ENCODE measurements around the gene SCP2. TPM values are rescaled to one million over a fixed set of nuclear protein-coding genes. Genes with fewer than 3 reads are reported as not detected.

The SCP2 gene
- total RNA-seq, 2 experiments from 2014 or later: 91.0 to 99.9 TPM

DNA sequence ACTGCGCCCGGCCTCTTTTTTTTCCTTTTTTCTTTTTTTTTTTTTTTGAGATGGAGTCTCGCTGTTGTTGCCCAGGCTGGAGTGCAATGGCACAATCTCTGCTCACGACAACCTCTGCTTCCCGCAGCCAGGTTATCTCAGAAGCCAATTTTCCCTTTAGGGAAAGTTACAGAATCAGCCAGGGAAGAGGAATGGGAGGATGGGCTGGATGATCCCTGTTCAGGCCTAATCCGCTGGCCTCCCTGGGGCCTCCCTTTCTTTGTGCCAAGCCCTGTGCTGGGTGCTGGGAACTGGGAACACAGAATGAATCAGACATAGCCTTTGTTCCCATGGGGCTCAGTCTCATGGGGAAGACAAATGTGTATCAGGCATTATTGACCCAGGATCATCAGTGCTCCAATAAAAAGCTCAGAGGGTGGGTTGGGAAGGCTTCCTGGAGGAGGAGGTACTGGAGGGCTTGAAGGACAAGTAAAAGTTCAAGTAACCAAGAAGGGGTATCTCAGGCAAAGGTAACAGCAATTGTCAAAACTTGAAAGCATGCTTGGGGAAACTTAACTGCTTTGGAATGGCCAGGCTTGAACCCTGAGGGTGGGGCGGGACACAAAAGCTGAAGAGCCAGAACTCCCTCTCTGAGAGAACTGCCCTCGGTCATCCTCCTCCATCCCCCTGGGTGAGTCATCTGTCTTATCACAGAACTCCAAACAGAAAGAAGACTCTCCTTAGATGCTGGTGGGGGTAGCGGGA, 19.8 kb upstream of the SCP2 start:
- ChIA-PET CTCF (interaction anchor here (2.0 kb wide), 1 partner anchor 11 kb away, joined by 4 read pairs; no protein-coding TSS in a partner anchor), POLR2A (no interaction called here)
- Mint-ChIP-seq H3K27ac (no peak overlapping the region), H3K4me1 (no peaks in the 10 kb centered on the region), H3K4me3 (no peak overlapping the region), H3K36me3 (ENCODE audit: low read depth) (no peaks in the 10 kb centered on the region), H3K27me3 (no peaks in the 10 kb centered on the region), H3K9me3 (no peaks in the 10 kb centered on the region)
- no peak for DNase-seq

DNA sequence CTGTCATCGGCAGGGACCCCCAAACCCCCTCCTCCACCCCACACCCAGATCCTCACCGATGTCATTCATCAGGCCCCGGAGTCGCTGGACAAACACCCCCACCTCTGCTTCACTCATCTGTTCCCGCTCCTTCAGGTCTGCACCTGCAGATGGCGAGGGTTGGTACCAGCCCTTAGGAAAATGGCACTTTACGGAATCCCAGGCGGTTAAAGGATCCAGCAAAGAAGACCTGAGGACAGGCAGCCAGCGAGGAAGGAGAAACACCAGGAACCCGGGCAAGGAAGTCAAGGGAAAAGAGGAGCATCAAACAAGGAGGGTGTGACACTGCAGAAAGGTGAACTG, 19.3 kb upstream of the SCP2 start:
- POLR2A ChIA-PET: no interaction called here
- H3K27ac Mint-ChIP-seq: no peak overlapping the region
- DNase-seq: no peak
- no peaks in the 10 kb centered on the region for H3K36me3 Mint-ChIP-seq (ENCODE audit: low read depth)
- H3K4me1 Mint-ChIP-seq: no peaks in the 10 kb centered on the region
- no peaks in the 10 kb centered on the region for H3K9me3 Mint-ChIP-seq
- H3K4me3 Mint-ChIP-seq: no peak overlapping the region
- no peaks in the 10 kb centered on the region for H3K27me3 Mint-ChIP-seq
- CTCF ChIA-PET: no interaction called here

DNA sequence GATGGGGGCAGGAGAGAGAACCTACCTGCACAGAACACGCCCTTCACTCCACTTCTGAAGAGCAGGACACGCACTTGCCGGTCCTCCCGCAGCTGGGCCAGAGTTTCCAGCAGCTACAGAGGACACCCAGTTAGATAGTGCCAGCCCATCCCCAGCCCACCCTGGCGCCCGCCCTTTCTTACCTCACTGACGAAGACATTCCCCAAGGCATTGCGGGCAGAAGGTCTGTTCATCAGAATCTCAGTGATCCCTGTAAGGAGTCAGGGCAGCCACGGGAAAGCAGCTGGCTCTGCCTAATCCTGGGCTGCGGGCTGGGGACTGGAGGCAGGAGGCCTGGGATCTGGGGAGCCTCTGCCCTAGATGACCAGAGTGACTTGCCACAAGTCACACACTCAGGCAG, 15.5 kb upstream of the SCP2 start:
- Mint-ChIP-seq H3K4me1 (no peaks in the 10 kb centered on the region), H3K36me3 (ENCODE audit: low read depth) (no peaks in the 10 kb centered on the region), H3K27ac (no peak overlapping the region), H3K4me3 (no peak overlapping the region), H3K9me3 (no peaks in the 10 kb centered on the region), H3K27me3 (no peaks in the 10 kb centered on the region)
- no peak for DNase-seq
- CTCF ChIA-PET: no interaction called here
- POLR2A ChIA-PET: interaction anchor here (0.6 kb wide), 1 partner anchor 110 kb away, joined by 3 read pairs; no protein-coding TSS in a partner anchor

DNA sequence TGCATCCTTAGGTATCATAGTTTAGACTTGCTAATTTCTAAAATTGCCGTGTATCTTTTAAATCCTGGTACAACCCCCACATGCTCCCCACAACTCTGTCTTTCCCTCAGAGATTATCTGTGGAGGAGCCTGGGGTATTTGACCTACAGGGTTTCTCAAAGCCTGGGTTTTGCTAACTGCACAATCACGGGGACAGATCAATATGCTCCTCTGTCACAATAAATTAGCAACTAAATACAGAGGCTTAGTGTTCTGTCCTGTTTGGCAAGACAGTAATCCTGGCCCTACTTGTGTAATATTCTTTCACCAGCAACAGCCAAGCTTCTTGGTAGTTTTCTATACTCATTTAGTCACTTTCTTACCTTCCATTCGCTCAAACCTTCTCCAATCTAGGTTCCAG, 14.1 kb upstream of the SCP2 start:
- ChIA-PET CTCF (no interaction called here), POLR2A (no interaction called here)
- no peaks in the 10 kb centered on the region for H3K36me3 Mint-ChIP-seq (ENCODE audit: low read depth)
- H3K4me3 Mint-ChIP-seq: no peak overlapping the region
- H3K27ac Mint-ChIP-seq: no peak overlapping the region
- no peaks in the 10 kb centered on the region for H3K27me3 Mint-ChIP-seq
- H3K9me3 Mint-ChIP-seq: no peaks in the 10 kb centered on the region
- no peaks in the 10 kb centered on the region for H3K4me1 Mint-ChIP-seq
- DNase-seq: no peak

DNA sequence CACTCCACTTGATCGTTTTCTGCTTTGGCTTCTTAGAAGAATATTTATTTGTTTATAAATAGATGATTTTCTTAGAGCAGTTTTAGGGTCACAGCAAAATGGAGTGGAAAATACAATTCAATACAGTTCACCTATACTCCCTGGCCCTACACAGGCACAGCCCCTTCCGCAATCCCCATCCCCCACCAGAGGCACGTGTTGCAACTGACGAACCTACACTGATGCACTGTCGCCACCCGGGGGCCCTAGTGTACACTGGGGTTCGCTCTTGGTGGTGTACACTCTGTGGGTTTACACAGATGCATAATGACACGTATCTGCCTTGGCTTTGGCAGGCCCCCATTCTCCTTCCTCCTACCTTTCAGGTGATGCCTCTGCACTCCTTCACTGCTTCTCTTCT, 13.5 kb upstream of the SCP2 start:
- Mint-ChIP-seq H3K27ac (no peak overlapping the region), H3K27me3 (no peaks in the 10 kb centered on the region), H3K4me1 (no peaks in the 10 kb centered on the region), H3K36me3 (ENCODE audit: low read depth) (no peaks in the 10 kb centered on the region), H3K4me3 (no peak overlapping the region), H3K9me3 (no peaks in the 10 kb centered on the region)
- DNase-seq: no peak
- ChIA-PET POLR2A (no interaction called here), CTCF (no interaction called here)

DNA sequence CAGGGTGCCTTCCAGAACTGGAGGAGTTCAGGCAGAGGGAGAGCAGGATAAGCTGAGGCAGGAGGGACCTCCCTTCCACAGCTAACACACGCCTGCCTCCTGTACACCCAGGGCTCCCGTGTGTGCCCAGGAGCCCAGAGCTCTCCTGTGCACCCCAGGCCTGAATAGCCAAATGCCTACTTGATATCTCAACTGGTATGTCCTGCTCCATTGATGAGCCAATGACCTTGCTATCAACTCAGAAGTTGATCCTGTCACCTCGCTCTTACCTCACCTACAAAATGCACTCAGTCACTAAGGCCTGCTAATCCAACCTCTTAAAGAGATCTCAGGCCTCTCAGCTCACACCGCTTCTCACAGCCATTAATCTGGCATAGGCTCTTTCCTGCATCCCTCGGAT, 12.6 kb upstream of the SCP2 start:
- CTCF ChIA-PET: no interaction called here
- Mint-ChIP-seq H3K27me3 (no peaks in the 10 kb centered on the region), H3K36me3 (ENCODE audit: low read depth) (no peaks in the 10 kb centered on the region), H3K4me3 (no peak overlapping the region), H3K9me3 (no peaks in the 10 kb centered on the region), H3K27ac (no peak overlapping the region), H3K4me1 (peaks cover 3% of the 10 kb centered on the region)
- no peak for DNase-seq
- POLR2A ChIA-PET: no interaction called here

DNA sequence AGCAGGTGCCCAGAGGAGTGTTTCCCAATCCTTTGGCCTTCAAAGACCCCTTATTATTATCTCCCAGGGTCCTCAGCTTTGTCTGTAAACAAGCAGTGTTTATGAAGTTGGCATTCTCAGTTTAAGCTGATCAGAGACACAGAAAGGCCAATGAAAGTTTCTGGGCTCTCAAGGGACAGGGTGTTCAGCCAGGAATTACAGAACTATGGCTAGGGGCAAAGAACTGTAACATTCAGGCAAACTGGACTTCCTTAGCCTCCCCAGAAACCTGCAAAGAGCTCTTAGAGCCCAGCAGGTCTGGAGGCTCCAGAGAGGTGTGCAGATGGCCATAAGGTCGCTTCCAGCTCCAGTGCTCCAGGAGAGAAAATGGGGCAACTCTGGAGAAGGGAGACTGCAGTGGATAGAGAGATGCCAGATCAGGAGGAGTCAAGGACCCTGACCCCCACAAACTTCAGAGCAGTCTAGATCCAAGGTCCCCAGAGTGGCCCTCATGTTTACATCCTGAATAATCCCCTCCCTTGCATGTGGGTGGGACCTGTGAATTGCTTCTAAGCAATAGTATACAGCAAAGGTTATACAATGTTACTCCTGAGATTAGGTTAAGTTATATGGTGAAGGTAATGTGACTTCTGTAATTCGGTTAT, 11.7 kb upstream of the SCP2 start:
- Mint-ChIP-seq H3K9me3 (no peaks in the 10 kb centered on the region), H3K27me3 (no peaks in the 10 kb centered on the region), H3K27ac (no peak overlapping the region), H3K4me1 (peaks cover 12% of the 10 kb centered on the region), H3K4me3 (no peak overlapping the region), H3K36me3 (ENCODE audit: low read depth) (no peaks in the 10 kb centered on the region)
- POLR2A ChIA-PET: no interaction called here
- DNase-seq: no peak
- CTCF ChIA-PET: no interaction called here

DNA sequence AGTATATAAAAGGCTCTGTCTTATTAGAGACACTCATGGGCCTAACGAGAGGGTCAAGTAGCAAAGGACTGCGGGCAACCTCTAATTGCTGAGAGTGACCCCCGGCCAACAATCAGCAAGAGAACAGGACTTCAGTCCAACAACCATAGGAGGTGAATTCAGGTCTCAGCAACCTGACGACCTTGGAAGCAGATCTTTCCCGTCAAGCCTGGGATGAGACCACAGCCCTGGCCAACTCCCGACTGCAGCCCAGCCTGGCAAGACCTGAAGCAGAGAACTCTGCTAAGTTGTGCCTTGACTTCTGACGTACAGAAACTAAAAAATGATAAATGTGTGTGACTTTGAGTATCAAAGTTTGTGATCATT, 11.2 kb upstream of the SCP2 start:
- Mint-ChIP-seq H3K36me3 (ENCODE audit: low read depth) (no peaks in the 10 kb centered on the region), H3K4me3 (no peak overlapping the region), H3K9me3 (no peaks in the 10 kb centered on the region), H3K27ac (no peak overlapping the region), H3K27me3 (no peaks in the 10 kb centered on the region), H3K4me1 (peaks cover 17% of the 10 kb centered on the region)
- DNase-seq: no peak
- CTCF ChIA-PET: no interaction called here
- POLR2A ChIA-PET: no interaction called here

DNA sequence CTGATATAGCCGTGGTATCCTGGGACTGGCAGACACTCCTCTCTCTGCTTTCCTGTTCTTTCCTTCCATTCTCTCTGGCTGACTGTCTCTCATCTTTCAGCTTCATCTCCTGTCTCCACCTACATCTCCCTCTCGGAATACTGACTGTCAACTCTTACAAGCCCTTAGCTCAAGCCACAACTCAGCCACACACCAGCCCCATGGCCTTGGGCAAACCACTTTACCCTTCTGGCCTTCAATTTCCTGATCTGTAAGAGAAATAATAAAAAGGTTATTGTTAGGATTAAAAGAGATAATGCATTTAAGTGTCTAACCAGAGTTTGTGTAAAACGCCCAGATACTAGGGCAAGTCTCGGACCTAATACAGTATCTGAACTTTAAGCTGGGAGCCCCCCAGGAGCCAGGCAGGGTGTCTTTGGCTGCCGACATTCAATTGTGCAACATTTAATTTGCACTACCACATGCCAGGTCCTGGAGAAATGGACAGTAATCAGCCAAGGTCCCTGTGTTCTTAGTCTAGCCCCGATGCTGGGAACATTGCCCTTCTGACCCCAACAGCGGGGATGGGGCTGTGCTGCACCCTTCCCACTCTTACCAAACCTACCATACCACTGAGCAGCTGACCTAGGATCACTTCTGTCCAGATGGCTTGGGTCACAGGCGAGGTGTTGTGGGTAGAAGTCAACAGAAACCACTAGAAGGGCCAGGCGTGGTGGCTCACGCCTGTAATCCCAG, 10.7 kb upstream of the SCP2 start:
- ChIA-PET CTCF (no interaction called here), POLR2A (interaction anchor here (2.2 kb wide), 1 partner anchor 11 kb away, joined by 8 read pairs; the partner anchor contains the start of gene SCP2)
- Mint-ChIP-seq H3K27me3 (no peaks in the 10 kb centered on the region), H3K27ac (no peak overlapping the region), H3K9me3 (no peaks in the 10 kb centered on the region), H3K4me1 (peaks cover 18% of the 10 kb centered on the region), H3K4me3 (no peak overlapping the region), H3K36me3 (ENCODE audit: low read depth) (no peaks in the 10 kb centered on the region)
- no peak for DNase-seq

DNA sequence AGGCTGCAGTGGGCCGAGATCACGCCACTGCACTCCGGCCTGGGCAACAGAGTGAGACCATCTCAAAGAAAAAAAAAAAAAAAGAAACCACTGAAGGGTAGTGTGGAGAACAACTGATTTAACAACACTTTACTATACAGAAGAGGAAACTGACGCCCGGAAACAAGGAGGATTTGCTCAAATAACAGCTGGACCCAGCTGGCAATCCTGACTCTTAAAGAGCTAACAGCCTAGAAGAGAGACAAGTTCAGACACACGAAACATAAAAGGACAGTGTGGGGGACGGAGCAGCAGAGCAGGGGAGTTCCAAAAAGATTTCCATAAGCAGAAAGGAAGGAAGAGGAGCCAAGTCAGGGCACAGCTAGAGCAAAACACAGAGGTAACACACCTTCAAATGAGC, 9.9 kb upstream of the SCP2 start:
- H3K9me3 Mint-ChIP-seq: no peaks in the 10 kb centered on the region
- H3K4me3 Mint-ChIP-seq: no peak overlapping the region
- H3K27me3 Mint-ChIP-seq: no peaks in the 10 kb centered on the region
- no peaks in the 10 kb centered on the region for H3K36me3 Mint-ChIP-seq (ENCODE audit: low read depth)
- POLR2A ChIA-PET: interaction anchor here (2.2 kb wide), 1 partner anchor 11 kb away, joined by 8 read pairs; the partner anchor contains the start of gene SCP2
- CTCF ChIA-PET: no interaction called here
- DNase-seq: no peak
- peaks cover 24% of the 10 kb centered on the region for H3K4me1 Mint-ChIP-seq
- no peak overlapping the region for H3K27ac Mint-ChIP-seq

DNA sequence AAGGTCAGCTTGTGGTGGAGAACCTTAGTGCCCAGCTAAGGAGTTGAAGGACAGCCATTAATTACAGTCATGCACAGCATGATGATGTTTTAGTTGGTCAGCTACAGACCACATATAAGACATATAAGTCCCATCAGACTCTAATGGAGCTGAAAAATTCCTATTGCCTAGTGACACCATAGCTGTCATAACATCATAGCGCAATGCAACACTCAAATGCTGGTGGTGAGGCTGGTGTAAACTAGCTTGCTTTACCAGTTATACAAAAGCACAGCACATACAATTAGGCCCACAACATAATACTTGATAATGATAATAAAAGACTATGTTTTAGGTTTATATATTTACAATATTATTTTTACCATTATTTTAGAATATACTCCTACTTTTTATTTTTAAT, 9.5 kb upstream of the SCP2 start:
- no peak overlapping the region for H3K27ac Mint-ChIP-seq
- no peak overlapping the region for H3K4me3 Mint-ChIP-seq
- ChIA-PET CTCF (no interaction called here), POLR2A (interaction anchor here (1.2 to 2.2 kb wide), 2 partner anchors 10 to 15 kb away, joined by 4 to 8 read pairs; partner anchors contain the start of gene SCP2)
- H3K9me3 Mint-ChIP-seq: no peaks in the 10 kb centered on the region
- no peaks in the 10 kb centered on the region for H3K36me3 Mint-ChIP-seq (ENCODE audit: low read depth)
- no peak for DNase-seq
- H3K4me1 Mint-ChIP-seq: peaks cover 26% of the 10 kb centered on the region
- H3K27me3 Mint-ChIP-seq: no peaks in the 10 kb centered on the region

DNA sequence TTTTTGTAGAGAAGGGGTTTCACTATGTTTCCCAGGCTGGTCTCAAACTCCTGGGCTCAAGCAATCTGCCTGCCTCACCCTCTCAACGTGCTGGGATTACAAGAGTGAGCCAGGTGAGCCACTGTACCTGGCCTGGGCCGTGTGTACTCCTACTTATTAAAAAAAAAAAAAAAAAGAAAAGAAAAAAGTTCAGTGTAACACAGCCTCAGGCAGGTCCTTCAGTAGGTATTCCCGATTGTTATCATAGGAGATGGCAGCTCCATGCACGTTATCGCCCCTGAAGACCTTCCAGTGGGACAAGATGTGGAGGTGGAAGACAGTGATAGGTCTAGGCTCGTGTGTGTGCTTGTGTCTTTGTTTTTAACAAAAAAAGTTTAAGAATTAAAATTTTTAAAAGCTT, 8.9 kb upstream of the SCP2 start:
- Mint-ChIP-seq H3K9me3 (no peaks in the 10 kb centered on the region), H3K36me3 (ENCODE audit: low read depth) (no peaks in the 10 kb centered on the region), H3K4me1 (peaks cover 28% of the 10 kb centered on the region), H3K4me3 (no peak overlapping the region), H3K27me3 (no peaks in the 10 kb centered on the region), H3K27ac (no peak overlapping the region)
- no peak for DNase-seq
- ChIA-PET POLR2A (interaction anchor here (1.2 to 2.2 kb wide), 3 partner anchors 9 to 76 kb away, joined by 4 to 8 read pairs (median 8); partner anchors contain the start of genes SCP2 and ZYG11A), CTCF (interaction anchor here (0.9 to 1.1 kb wide), 2 partner anchors 9 to 12 kb away, joined by 4 to 6 read pairs; partner anchors contain the start of gene SCP2)

DNA sequence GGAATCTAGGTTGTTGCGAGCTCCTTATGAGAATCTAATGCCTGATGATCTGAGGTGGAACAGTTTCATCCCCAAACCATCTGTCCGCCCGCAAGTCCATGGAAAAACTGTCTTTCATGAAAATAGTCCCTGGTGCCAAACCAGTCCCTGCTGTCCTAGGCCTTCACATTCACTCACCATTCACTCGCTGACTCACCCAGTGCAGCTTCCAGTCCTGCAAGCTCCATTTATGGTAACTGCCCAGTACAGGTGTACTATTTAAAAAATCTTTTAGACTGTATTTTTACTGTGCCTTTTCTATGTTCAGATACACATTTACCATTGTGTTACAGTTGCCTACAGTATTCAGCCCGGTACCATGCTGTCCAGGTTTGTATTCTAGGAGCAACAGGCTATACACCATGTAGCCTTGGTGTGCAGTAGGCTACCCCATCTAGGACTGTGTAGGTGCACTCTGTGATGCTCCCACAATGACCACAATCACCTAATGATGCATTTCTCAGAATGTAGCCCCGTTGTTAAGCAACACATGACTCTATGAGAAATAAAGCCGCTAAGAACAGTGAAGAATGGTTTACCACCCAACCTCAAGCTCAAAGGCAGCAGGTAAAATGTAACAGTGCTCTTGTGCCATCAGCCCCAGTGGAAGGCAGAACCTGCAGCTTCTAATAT, 7.9 kb upstream of the SCP2 start:
- no peaks in the 10 kb centered on the region for H3K27me3 Mint-ChIP-seq
- no peaks in the 10 kb centered on the region for H3K9me3 Mint-ChIP-seq
- H3K36me3 Mint-ChIP-seq (ENCODE audit: low read depth): no peaks in the 10 kb centered on the region
- ChIA-PET CTCF (interaction anchor here (0.9 to 1.1 kb wide), 2 partner anchors 8 to 13 kb away, joined by 4 to 6 read pairs; partner anchors contain the start of gene SCP2), POLR2A (interaction anchor here (1.0 to 2.1 kb wide), 2 partner anchors 16 to 77 kb away, joined by 3 to 8 read pairs; partner anchors contain the start of gene ZYG11A)
- H3K27ac Mint-ChIP-seq: no peak overlapping the region
- no peak for DNase-seq
- no peak overlapping the region for H3K4me3 Mint-ChIP-seq
- H3K4me1 Mint-ChIP-seq: peaks cover 28% of the 10 kb centered on the region

Measured in activated CD4-positive, alpha-beta memory T cell treated with anti-CD3 and anti-CD28 coated beads, Interleukin-2, amount 10 ng/mL, durations not matched to agents 7 days and 5 days (primary cell).